ENCODE results near the gene TOP3A. TPM values are rescaled to one million over a fixed set of nuclear protein-coding genes. Genes with fewer than 3 reads are reported as not detected.

Gene TOP3A
- total and polyA plus RNA-seq, 2 of the 13 experiments (the other 11 are each of a cell fraction or from before 2014, with no cell fraction given), result 16.9 to 36.8 TPM

DNA sequence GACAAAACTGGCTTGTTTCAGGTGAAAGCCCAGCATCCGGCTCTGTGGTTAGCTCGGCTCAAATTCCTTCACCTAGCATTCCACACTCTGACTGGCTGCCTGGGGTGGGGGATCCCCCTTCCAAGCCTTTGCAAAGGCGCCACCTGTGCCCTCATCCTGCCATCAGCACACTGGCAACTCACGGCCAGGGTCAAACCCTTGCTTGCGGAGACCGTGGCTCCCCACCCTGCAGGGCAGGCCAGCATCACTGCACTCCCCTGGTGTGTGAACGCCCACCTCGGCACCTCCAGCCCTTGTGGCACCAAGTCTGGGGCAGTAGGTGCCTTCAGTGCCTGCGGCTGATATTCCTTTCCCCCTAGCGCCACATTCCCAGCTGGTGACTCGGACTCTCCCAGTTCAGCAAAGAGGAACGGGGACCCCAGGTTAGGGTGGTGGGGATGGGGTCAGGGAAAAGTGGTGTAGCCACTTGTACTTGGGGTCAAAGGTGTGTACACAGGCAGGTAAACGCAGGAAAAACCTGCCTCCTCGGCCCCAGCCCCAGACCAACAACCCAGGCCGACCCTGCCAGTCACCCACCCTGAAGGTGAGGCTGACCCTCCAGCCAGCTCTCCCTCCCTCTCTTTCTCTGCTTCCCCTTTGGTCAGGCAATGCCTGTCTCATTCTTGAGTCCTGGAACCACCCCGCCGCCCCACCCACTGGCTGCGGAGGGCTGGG, 57.4 kb downstream of the TOP3A start (continued):
- TF ChIP-seq ZNF431 (CRISPR knock-in tag; IDR thresholded peaks at IDR 0.05; ENCODE audit: borderline replicate concordance, low read depth), result no peak
- no peak for TF ChIP-seq ZNF121 (CRISPR knock-in tag; IDR thresholded peaks at IDR 0.05)
- no peak for TF ChIP-seq KLF12 (CRISPR knock-in tag; IDR thresholded peaks at IDR 0.05; ENCODE audit: borderline replicate concordance)
- TF ChIP-seq MLLT10 (CRISPR knock-in tag; IDR thresholded peaks at IDR 0.05), result no peak
- TF ChIP-seq ZMYM3 (CRISPR knock-in tag; IDR thresholded peaks at IDR 0.05), result no peak
- no peak for TF ChIP-seq ZNF841 (CRISPR knock-in tag; IDR thresholded peaks at IDR 0.05; ENCODE audit: borderline replicate concordance)
- TF ChIP-seq KAT2B (IDR thresholded peaks at IDR 0.05; ENCODE audit: borderline replicate concordance, low read depth, low read length), result no peak
- no peak for TF ChIP-seq KDM3A (CRISPR knock-in tag; IDR thresholded peaks at IDR 0.05; ENCODE audit: low read depth)
- TF ChIP-seq, protein P1, sequence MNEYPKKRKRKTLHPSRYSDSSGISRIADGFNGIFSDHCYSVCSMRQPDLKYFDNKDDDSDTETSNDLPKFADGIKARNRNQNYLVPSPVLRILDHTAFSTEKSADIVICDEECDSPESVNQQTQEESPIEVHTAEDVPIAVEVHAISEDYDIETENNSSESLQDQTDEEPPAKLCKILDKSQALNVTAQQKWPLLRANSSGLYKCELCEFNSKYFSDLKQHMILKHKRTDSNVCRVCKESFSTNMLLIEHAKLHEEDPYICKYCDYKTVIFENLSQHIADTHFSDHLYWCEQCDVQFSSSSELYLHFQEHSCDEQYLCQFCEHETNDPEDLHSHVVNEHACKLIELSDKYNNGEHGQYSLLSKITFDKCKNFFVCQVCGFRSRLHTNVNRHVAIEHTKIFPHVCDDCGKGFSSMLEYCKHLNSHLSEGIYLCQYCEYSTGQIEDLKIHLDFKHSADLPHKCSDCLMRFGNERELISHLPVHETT (CRISPR knock-in tag; conservative IDR thresholded peaks at IDR 0.05), result no peak
- no peak for TF ChIP-seq ZNF547 (CRISPR knock-in tag; IDR thresholded peaks at IDR 0.05)
- peak; percentile 30; the same call in 1 of the 2 replicates for TF ChIP-seq HIC2 (CRISPR knock-in tag; IDR thresholded peaks at IDR 0.05; ENCODE audit: low read depth)
- TF ChIP-seq ZFYVE20 (CRISPR knock-in tag; IDR thresholded peaks at IDR 0.05; ENCODE audit: borderline replicate concordance, low read depth), result no peak
- TF ChIP-seq MXD1 (CRISPR knock-in tag; IDR thresholded peaks at IDR 0.05), result no peak
- TF ChIP-seq ZNF724P (CRISPR knock-in tag; IDR thresholded peaks at IDR 0.05; ENCODE audit: borderline replicate concordance), result no peak
- TF ChIP-seq CTCF (CRISPR knock-in tag; IDR thresholded peaks at IDR 0.05), result no peak
- TF ChIP-seq ZMAT3 (CRISPR knock-in tag; conservative IDR thresholded peaks at IDR 0.05), result no peak
- TF ChIP-seq ZNF354B (CRISPR knock-in tag; IDR thresholded peaks at IDR 0.05), result no peak
- no peak for TF ChIP-seq ZNF333 (CRISPR knock-in tag; IDR thresholded peaks at IDR 0.05; ENCODE audit: borderline replicate concordance)
- no peak for TF ChIP-seq KDM6A (CRISPR knock-in tag; IDR thresholded peaks at IDR 0.05; ENCODE audit: low read depth)
- no peak for TF ChIP-seq TOPORS (CRISPR knock-in tag; IDR thresholded peaks at IDR 0.05)

All from HepG2 (cell line).